CD4-positive, alpha-beta T cell treated with Interleukin-1 beta for 1 hour (primary cell): ENCODE data around the gene EYA2.

Source experiments
- DNase-seq, 2 donors: peaks; one replicate each; pipeline ENCODE4 v3.0.0-alpha.2; 2020 to 2022

The EYA2 gene

GRCh38 chr20:47122560-47122959 is 227.9 kb downstream of the EYA2 start:
- no peak for DNase-seq

GRCh38 chr20:47124181-47124717 is 229.6 kb downstream of the EYA2 start:
- DNase-seq, result peak in 1 of 2 donors; percentile 32

- DNase-seq, result no peak
These were observed 230.8 kb downstream of the EYA2 start for GRCh38 chr20:47125508-47125757.

GRCh38 chr20:47125758-47126591 is 231.3 kb downstream of the EYA2 start:
- no peak for DNase-seq

- no peak for DNase-seq
These were observed 232.1 kb downstream of the EYA2 start for GRCh38 chr20:47126709-47127108.

- no peak for DNase-seq
These were observed 232.9 kb downstream of the EYA2 start for GRCh38 chr20:47127546-47127945.

- no peak for DNase-seq
These were observed 233.4 kb downstream of the EYA2 start for GRCh38 chr20:47127999-47128398.

- no peak for DNase-seq
These were observed 234.7 kb downstream of the EYA2 start for GRCh38 chr20:47129306-47129705.

GRCh38 chr20:47133809-47134456 is 239.3 kb downstream of the EYA2 start:
- no peak for DNase-seq

GRCh38 chr20:47136782-47137181 is 242.1 kb downstream of the EYA2 start:
- DNase-seq, result no peak

GRCh38 chr20:47137231-47137870 is 242.7 kb downstream of the EYA2 start:
- DNase-seq, result no peak

GRCh38 chr20:47139934-47140535 is 245.4 kb downstream of the EYA2 start:
- no peak for DNase-seq

- no peak for DNase-seq
These were observed 246.8 kb downstream of the EYA2 start for GRCh38 chr20:47141350-47141921.

GRCh38 chr20:47141941-47142773 is 247.5 kb downstream of the EYA2 start:
- DNase-seq, result no peak

- no peak for DNase-seq
These were observed 248.1 kb downstream of the EYA2 start for GRCh38 chr20:47142774-47143170.

- DNase-seq, result no peak
These were observed 249.0 kb downstream of the EYA2 start for GRCh38 chr20:47143657-47144056.

- no peak for DNase-seq
These were observed 249.8 kb downstream of the EYA2 start for GRCh38 chr20:47144463-47144862.

- no peak for DNase-seq
These were observed 252.0 kb downstream of the EYA2 start for GRCh38 chr20:47146686-47147085.

GRCh38 chr20:47148059-47148458 is 253.4 kb downstream of the EYA2 start:
- no peak for DNase-seq

- DNase-seq, result no peak
These were observed 255.3 kb downstream of the EYA2 start for GRCh38 chr20:47149939-47150338.

GRCh38 chr20:47150403-47151152 is 255.9 kb downstream of the EYA2 start:
- peak; percentile 24 to 42 for DNase-seq
